Kidney (tissue), 14 donors: ENCODE measurements around the gene CELF1. TPM values are rescaled to one million over a fixed set of nuclear protein-coding genes. Genes with fewer than 3 reads are reported as not detected.

Source experiments
- DNase-seq, 5 donors: peaks; one replicate each; pipeline ENCODE4 v3.0.0-alpha.2; 2013 to 2020
- FAIRE-seq: peaks from 2 replicates; lab custom pipeline; 2012; peaks lifted over from hg19 to GRCh38; lab: Jason Lieb, UNC
- H3K27ac ChIP-seq, 2 donors: one replicate each; pipeline ENCODE4 v1.7.0; 2013; ENCODE audit warnings: low read depth in 2 of 2, low read length in 2 of 2, inconsistent platforms in 1 of 2
- H3K27me3 ChIP-seq: one replicate; pipeline ENCODE4 v1.7.1; 2013; ENCODE audit warnings: low read length, inconsistent platforms; ENCODE audit not compliant: control insufficient read depth, insufficient read depth
- H3K36me3 ChIP-seq, 3 donors: one replicate each; pipeline versions ENCODE4 v1.7.0 to v1.7.1; 2013; ENCODE audit warnings: low read length in 3 of 3, control low read depth in 1 of 3, inconsistent platforms in 1 of 3; ENCODE audit not compliant: insufficient read depth in 3 of 3, control insufficient read depth in 2 of 3
- H3K4me1 ChIP-seq, 3 donors: one replicate each; pipeline versions ENCODE4 v1.7.0 to v1.7.1; 2013; ENCODE audit warnings: low read length in 3 of 3, inconsistent platforms in 1 of 3, low read depth in 1 of 3; ENCODE audit not compliant: control insufficient read depth in 2 of 3, insufficient read depth in 2 of 3
- H3K4me3 ChIP-seq, 3 donors: one replicate each; pipeline versions ENCODE4 v1.7.0 to v1.8.1; 2013; ENCODE audit warnings: low read length in 3 of 3, control low read depth in 1 of 3, inconsistent platforms in 1 of 3
- H3K9ac ChIP-seq, 3 donors: one replicate each; pipeline versions ENCODE4 v1.7.0 to v1.7.1; 2013; ENCODE audit warnings: low read length in 3 of 3, control low read depth in 1 of 3, inconsistent platforms in 1 of 3
- H3K9me3 ChIP-seq, 3 donors: one replicate each; pipeline versions ENCODE4 v1.7.0 to v1.7.1; 2013; ENCODE audit warnings: low read length in 3 of 3, control low read depth in 1 of 3, inconsistent platforms in 1 of 3; ENCODE audit not compliant: control insufficient read depth in 2 of 3, insufficient read depth in 1 of 3
- CTCF ChIP-seq: IDR thresholded peaks from 3 replicates; pipeline ENCODE4 v1.5.1; 2012; ENCODE audit warnings: mild to moderate bottlenecking, moderate library complexity, borderline replicate concordance; ENCODE audit not compliant: insufficient read depth; ENCODE audit errors: extremely low read depth
- intact Hi-C: fragments of 100-400 bp; cut with DNase I; formaldehyde crosslinking; loops from one replicate; pipeline ENCODE4 v1.11.1; 2022
- polyA plus RNA-seq: library from polyadenylated mRNA; stranded (reverse); fragments of 350-450 nt; fragmentation: Illumina TruSeq; extraction: RNeasy Lipid Tissue Mini Kit (QIAGEN cat#74804); gene quantifications from one replicate; pipeline ENCODE4 v1.2.3, GENCODE V29; 2014; ENCODE audit warnings: low read depth, low replicate concordance; ENCODE audit not compliant: insufficient read depth
- total RNA-seq: library from RNA; stranded (reverse); fragmentation: NEBNext Ultra II Directional; extraction: Animal tissue kit (Norgen Biotek cat#: 25700); gene quantifications from one replicate; pipeline ENCODE4 v1.2.1, GENCODE V29; 2021
- donor health status: control.
- donor health status: control.
- donor health status: control.
- donor health status: control.
- donor health status: control.
- donor health status: DM: yes; HTN: yes; CAD: no.
- donor health status: Normal renal cell carcinoma (clear cell type).

CELF1 gene
- total and polyA plus RNA-seq, 2 donors from 2014 or later = 30.8 to 115 TPM

GRCh38 chr11:47449541-47449940 lies 103.4 kb downstream of the CELF1 start:
- intact Hi-C loops = no loop called here
- no peak overlapping the region for H3K4me3 ChIP-seq
- FAIRE-seq (no peak), DNase-seq (no peak)
- H3K9me3 ChIP-seq = no peaks in the 10 kb centered on the region
- no peak for TF ChIP-seq CTCF
- H3K9ac ChIP-seq = no peak overlapping the region
- H3K36me3 ChIP-seq = no peaks in the 10 kb centered on the region
- no peaks in the 10 kb centered on the region for H3K27me3 ChIP-seq
- H3K4me1 ChIP-seq = peaks cover 0 to 2% (median 0%) of the 10 kb centered on the region in 3 donors
- no peak overlapping the region for H3K27ac ChIP-seq

GRCh38 chr11:47448566-47449427 lies 104.1 kb downstream of the CELF1 start, which contains the start of gene RAPSN:
Gene RAPSN, minus strand, starts transcription at chr11:47449136. Its CDS starts 172 bp downstream, at chr11:47448964.
- intact Hi-C loops = no loop called here

GRCh38 chr11:47447906-47448305 lies 105.0 kb downstream of the CELF1 start:
- DNase-seq = no peak

More at GRCh38 chr11:47448566-47449427, 104.1 kb downstream of the CELF1 start, which contains the start of gene RAPSN:
- FAIRE-seq (no peak), DNase-seq (no peak)
- peaks cover 0 to 2% (median 0%) of the 10 kb centered on the region in 3 donors for H3K4me1 ChIP-seq
- TF ChIP-seq CTCF = no peak
- H3K9ac ChIP-seq = no peak within 1 kb of the TSS
- H3K36me3 ChIP-seq = no peaks in the 10 kb centered on the region
- no peak within 1 kb of the TSS for H3K4me3 ChIP-seq
- no peaks in the 10 kb centered on the region for H3K27me3 ChIP-seq
- no peaks in the 10 kb centered on the region for H3K9me3 ChIP-seq
- H3K27ac ChIP-seq = no peak within 1 kb of the TSS

More at GRCh38 chr11:47447906-47448305, 105.0 kb downstream of the CELF1 start:
- Histone ChIP-seq H3K9ac (no peak overlapping the region), H3K27ac (no peak overlapping the region), H3K9me3 (no peaks in the 10 kb centered on the region), H3K36me3 (no peaks in the 10 kb centered on the region), H3K27me3 (no peaks in the 10 kb centered on the region), H3K4me1 (peaks cover 0 to 2% (median 0%) of the 10 kb centered on the region in 3 donors), H3K4me3 (no peak overlapping the region)
- no peak for FAIRE-seq
- intact Hi-C loops = no loop called here
- TF ChIP-seq CTCF = no peak
